NT2/D1 (cell line): ENCODE measurements around the gene SLC5A3.

ENCODE experiments used
- YY1 ChIP-seq: IDR thresholded peaks from 2 replicates; pipeline ENCODE4 v1.6.1; 2011; ENCODE audit not compliant: insufficient read length, insufficient read depth
- ZNF274 ChIP-seq: IDR thresholded peaks from 2 replicates; pipeline ENCODE4 v1.6.1; 2011; ENCODE audit warnings: mild to moderate bottlenecking, low read depth, low read length

GRCh38 chr21:34031835-34032370, 41.5 kb upstream of the SLC5A3 start:
- no peak for TF ChIP-seq ZNF274
- TF ChIP-seq YY1 = no peak
